HEK293 (cell line): ENCODE measurements around the gene ZNF609.

Source experiments
- CTCF ChIA-PET: fragments of 350-600 bp; formaldehyde crosslinking; extraction: SDS; loops from one replicate; lab custom pipeline; 2021; ENCODE audit warnings: antibody characterized with exemption; lab: Yijun Ruan, JAX
- POLR2A ChIA-PET: fragments of 300-600 bp; formaldehyde crosslinking; extraction: SDS; loops from one replicate; lab custom pipeline; 2020; ENCODE audit warnings: antibody characterized with exemption, inconsistent platforms; lab: Yijun Ruan, JAX
- H3K27ac ChIP-seq: fragments of 200-500 bp; sonication (Bioruptor generic); 2 replicates; pipeline ENCODE4 v1.5.1; 2014; ENCODE audit warnings: low read depth, low read length, control low read depth, inconsistent platforms; ENCODE audit errors: extremely low read depth
- H3K36me3 ChIP-seq, 2 experiments: fragments of 200-500 bp in 1 of 2; sonication (Bioruptor generic) in 1 of 2; 1 replicate in 1 of 2; 2 replicates in 1 of 2; pipeline ENCODE4 v1.5.1; 2014 to 2017; ENCODE audit warnings: inconsistent platforms in 2 of 2, low read length in 2 of 2; ENCODE audit not compliant: control insufficient read depth in 2 of 2, insufficient read depth in 1 of 2
- H3K4me1 ChIP-seq: fragments of 200-500 bp; sonication (Bioruptor generic); 2 replicates; pipeline ENCODE4 v1.5.1; 2014; ENCODE audit warnings: mild to moderate bottlenecking, low read length, inconsistent platforms; ENCODE audit not compliant: control insufficient read depth, insufficient read depth
- H3K4me3 ChIP-seq: 2 replicates; pipeline ENCODE4 v1.5.1; 2011; ENCODE audit warnings: low read depth, mild to moderate bottlenecking, control low read depth, low read length, moderate library complexity
- H3K9me3 ChIP-seq: fragments of 200-500 bp; sonication (Bioruptor generic); 2 replicates; pipeline ENCODE4 v1.5.1; 2014; ENCODE audit warnings: low read depth, low read length, inconsistent platforms; ENCODE audit not compliant: control insufficient read depth, insufficient read depth
- KLF8 ChIP-seq: fragments of 450-650 bp; formaldehyde crosslinking; IDR thresholded peaks from 2 replicates; pipeline ENCODE4 v1.5.1; 2016; ENCODE audit warnings: missing biosample characterization, missing genetic modification characterization
- MEIS1 ChIP-seq: sonication (generic); formaldehyde crosslinking; IDR thresholded peaks from 2 replicates; pipeline ENCODE4 v1.8.1; 2022; ENCODE audit warnings: missing genetic modification reagents, mild to moderate bottlenecking, borderline replicate concordance
- SCRT1 ChIP-seq: fragments of 450-650 bp; formaldehyde crosslinking; IDR thresholded peaks from 2 replicates; pipeline ENCODE4 v1.5.1; 2016; ENCODE audit warnings: missing biosample characterization, missing genetic modification characterization, borderline replicate concordance
- YY1 ChIP-seq: fragments of 450-650 bp; formaldehyde crosslinking; IDR thresholded peaks from 2 replicates; pipeline ENCODE4 v1.5.1; 2018; ENCODE audit warnings: missing biosample characterization, missing genetic modification characterization
- ZBTB20 ChIP-seq: fragments of 450-650 bp; formaldehyde crosslinking; IDR thresholded peaks from 2 replicates; pipeline ENCODE4 v1.5.1; 2016; ENCODE audit warnings: missing biosample characterization, missing genetic modification characterization
- ZFP69B ChIP-seq: fragments of 450-650 bp; formaldehyde crosslinking; IDR thresholded peaks from 2 replicates; pipeline ENCODE4 v1.5.1; 2016; ENCODE audit warnings: missing biosample characterization, missing genetic modification characterization
- ZIC2 ChIP-seq: fragments of 450-650 bp; formaldehyde crosslinking; IDR thresholded peaks from 2 replicates; pipeline ENCODE4 v1.5.1; 2016; ENCODE audit warnings: missing biosample characterization, missing genetic modification characterization
- ZNF140 ChIP-seq: fragments of 450-650 bp; formaldehyde crosslinking; IDR thresholded peaks from 2 replicates; pipeline ENCODE4 v1.5.1; 2016; ENCODE audit warnings: missing biosample characterization, missing genetic modification characterization
- ZNF24 ChIP-seq: fragments of 450-650 bp; formaldehyde crosslinking; IDR thresholded peaks from 2 replicates; pipeline ENCODE4 v1.5.1; 2016; ENCODE audit warnings: missing biosample characterization, missing genetic modification characterization
- ZNF266 ChIP-seq: fragments of 450-650 bp; formaldehyde crosslinking; IDR thresholded peaks from 2 replicates; pipeline ENCODE4 v1.5.1; 2016; ENCODE audit warnings: missing biosample characterization, missing genetic modification characterization, low read depth
- ZNF274 ChIP-seq, 2 experiments: fragments of 200-500 bp in 1 of 2; fragments of 450-650 bp in 1 of 2; sonication (Bioruptor generic) in 1 of 2; formaldehyde crosslinking in 1 of 2; IDR thresholded peaks; 2 replicates each; pipeline versions ENCODE4 v1.5.1 to v1.6.1; 2014 to 2016; ENCODE audit warnings: borderline replicate concordance in 1 of 2, inconsistent platforms in 1 of 2, low read length in 1 of 2, missing biosample characterization in 1 of 2, missing genetic modification characterization in 1 of 2
- ZNF354C ChIP-seq: fragments of 450-650 bp; formaldehyde crosslinking; IDR thresholded peaks from 2 replicates; pipeline ENCODE4 v1.5.1; 2016; ENCODE audit warnings: missing biosample characterization, missing genetic modification characterization, low read depth, borderline replicate concordance
- ZNF473 ChIP-seq: fragments of 450-650 bp; formaldehyde crosslinking; IDR thresholded peaks from 2 replicates; pipeline ENCODE4 v1.5.1; 2017; ENCODE audit warnings: missing biosample characterization, missing genetic modification characterization
- ZNF514 ChIP-seq: fragments of 450-650 bp; formaldehyde crosslinking; IDR thresholded peaks from 2 replicates; pipeline ENCODE4 v1.5.1; 2016; ENCODE audit warnings: missing biosample characterization, missing genetic modification characterization
- ZNF544 ChIP-seq: fragments of 450-650 bp; formaldehyde crosslinking; IDR thresholded peaks from 2 replicates; pipeline ENCODE4 v1.5.0; 2017; ENCODE audit warnings: missing biosample characterization, missing genetic modification characterization
- ZNF555 ChIP-seq: fragments of 450-650 bp; formaldehyde crosslinking; conservative IDR thresholded peaks from 2 replicates; pipeline ENCODE4 v1.5.1; 2017; ENCODE audit warnings: missing biosample characterization, mild to moderate bottlenecking, missing genetic modification characterization, inconsistent platforms
- ZNF560 ChIP-seq: fragments of 450-650 bp; formaldehyde crosslinking; IDR thresholded peaks from 2 replicates; pipeline ENCODE4 v1.5.1; 2017; ENCODE audit warnings: missing biosample characterization, missing genetic modification characterization, borderline replicate concordance
- ZNF610 ChIP-seq: fragments of 450-650 bp; formaldehyde crosslinking; IDR thresholded peaks from 2 replicates; pipeline ENCODE4 v1.5.1; 2016; ENCODE audit warnings: missing biosample characterization, missing genetic modification characterization, borderline replicate concordance
- ZNF791 ChIP-seq: fragments of 450-650 bp; formaldehyde crosslinking; IDR thresholded peaks from 2 replicates; pipeline ENCODE4 v1.5.1; 2016; ENCODE audit warnings: missing biosample characterization, missing genetic modification characterization
- ZSCAN30 ChIP-seq: fragments of 450-650 bp; IDR thresholded peaks from 2 replicates; pipeline ENCODE4 v1.5.1; 2018; ENCODE audit warnings: missing biosample characterization, mild to moderate bottlenecking, missing genetic modification characterization, moderate library complexity
- TF ChIP-seq, protein P1 (sequence below): fragments of 450-650 bp; formaldehyde crosslinking; conservative IDR thresholded peaks from 2 replicates; pipeline ENCODE4 v1.5.1; 2016; ENCODE audit warnings: low read depth, missing biosample characterization, missing genetic modification characterization
- TF ChIP-seq, protein P2 (sequence below): fragments of 450-650 bp; formaldehyde crosslinking; IDR thresholded peaks from 2 replicates; pipeline ENCODE4 v1.5.0; 2017; ENCODE audit warnings: missing biosample characterization, missing genetic modification characterization, borderline replicate concordance
- TF ChIP-seq, protein P3 (sequence below): fragments of 450-650 bp; formaldehyde crosslinking; IDR thresholded peaks from 2 replicates; pipeline ENCODE4 v1.5.1; 2016; ENCODE audit warnings: missing biosample characterization, missing genetic modification characterization

The ZNF609 gene

DNA sequence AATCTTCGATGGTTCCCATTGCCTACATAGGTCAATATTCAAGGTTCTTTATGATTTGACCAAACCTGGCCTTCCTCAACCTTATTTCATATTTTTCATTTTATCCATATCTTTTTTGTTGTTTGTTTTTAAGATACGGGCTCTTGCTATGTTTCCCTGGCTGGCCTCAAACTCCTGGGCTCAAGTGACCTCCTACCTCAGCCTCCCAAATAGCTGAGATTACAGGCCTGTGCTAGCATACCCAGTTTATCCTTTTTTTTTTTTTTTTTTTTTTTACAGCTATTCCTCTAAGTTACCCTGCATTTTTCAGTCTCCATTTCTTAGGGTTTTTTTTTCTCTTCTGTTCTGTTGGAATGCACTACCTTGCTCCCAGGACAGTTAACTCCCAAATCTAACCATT, 14.5 kb downstream of the ZNF609 start (continued):
- TF ChIP-seq ZSCAN30 (tag by site-specific recombination): no peak

DNA sequence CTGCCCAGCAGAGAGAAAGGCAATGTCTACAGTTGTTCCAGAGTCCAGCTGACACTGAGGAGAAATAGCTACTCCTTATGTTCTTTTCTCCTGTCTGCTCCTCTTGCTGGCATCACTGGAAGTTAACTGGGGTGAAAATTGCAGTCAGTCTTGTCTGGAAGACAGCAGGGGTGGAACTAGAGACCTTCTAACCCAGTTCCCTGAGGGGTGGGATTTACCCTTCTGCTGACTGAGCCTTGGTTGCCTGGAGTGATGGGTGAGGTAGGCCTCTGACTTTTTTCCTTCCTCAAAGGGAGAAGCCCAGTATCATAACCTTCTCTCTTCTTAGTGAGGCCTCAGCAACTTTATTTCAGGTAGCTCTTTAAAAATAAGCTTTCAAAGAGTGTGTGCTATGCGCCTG, 16.2 kb downstream of the ZNF609 start:
- Histone ChIP-seq H3K36me3 (no peaks in the 10 kb centered on the region; a peak in 1 of 3 replicates), H3K27ac (0 out of 2 replicates have a peak overlapping the region, but pooled peaks have one; percentile 16), H3K4me1 (no peaks in the 10 kb centered on the region), H3K9me3 (no peaks in the 10 kb centered on the region), H3K4me3 (no peak overlapping the region)
- TF ChIP-seq, protein P1, sequence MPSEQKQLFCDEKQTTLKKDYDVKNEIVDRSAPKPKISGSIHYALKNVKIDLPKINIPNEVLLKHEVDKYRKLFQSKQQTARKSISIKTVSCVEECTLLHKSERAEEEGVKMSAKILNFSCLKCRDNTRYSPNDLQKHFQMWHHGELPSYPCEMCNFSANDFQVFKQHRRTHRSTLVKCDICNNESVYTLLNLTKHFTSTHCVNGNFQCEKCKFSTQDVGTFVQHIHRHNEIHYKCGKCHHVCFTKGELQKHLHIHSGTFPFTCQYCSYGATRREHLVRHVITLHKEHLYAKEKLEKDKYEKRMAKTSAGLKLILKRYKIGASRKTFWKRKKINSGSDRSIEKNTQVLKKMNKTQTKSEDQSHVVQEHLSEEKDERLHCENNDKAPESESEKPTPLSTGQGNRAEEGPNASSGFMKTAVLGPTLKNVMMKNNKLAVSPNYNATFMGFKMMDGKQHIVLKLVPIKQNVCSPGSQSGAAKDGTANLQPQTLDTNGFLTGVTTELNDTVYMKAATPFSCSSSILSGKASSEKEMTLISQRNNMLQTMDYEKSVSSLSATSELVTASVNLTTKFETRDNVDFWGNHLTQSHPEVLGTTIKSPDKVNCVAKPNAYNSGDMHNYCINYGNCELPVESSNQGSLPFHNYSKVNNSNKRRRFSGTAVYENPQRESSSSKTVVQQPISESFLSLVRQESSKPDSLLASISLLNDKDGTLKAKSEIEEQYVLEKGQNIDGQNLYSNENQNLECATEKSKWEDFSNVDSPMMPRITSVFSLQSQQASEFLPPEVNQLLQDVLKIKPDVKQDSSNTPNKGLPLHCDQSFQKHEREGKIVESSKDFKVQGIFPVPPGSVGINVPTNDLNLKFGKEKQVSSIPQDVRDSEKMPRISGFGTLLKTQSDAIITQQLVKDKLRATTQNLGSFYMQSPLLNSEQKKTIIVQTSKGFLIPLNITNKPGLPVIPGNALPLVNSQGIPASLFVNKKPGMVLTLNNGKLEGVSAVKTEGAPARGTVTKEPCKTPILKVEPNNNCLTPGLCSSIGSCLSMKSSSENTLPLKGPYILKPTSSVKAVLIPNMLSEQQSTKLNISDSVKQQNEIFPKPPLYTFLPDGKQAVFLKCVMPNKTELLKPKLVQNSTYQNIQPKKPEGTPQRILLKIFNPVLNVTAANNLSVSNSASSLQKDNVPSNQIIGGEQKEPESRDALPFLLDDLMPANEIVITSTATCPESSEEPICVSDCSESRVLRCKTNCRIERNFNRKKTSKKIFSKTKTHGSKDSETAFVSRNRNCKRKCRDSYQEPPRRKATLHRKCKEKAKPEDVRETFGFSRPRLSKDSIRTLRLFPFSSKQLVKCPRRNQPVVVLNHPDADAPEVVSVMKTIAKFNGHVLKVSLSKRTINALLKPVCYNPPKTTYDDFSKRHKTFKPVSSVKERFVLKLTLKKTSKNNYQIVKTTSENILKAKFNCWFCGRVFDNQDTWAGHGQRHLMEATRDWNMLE (tag by site-specific recombination): no peak
- TF ChIP-seq ZIC2: peak; percentile 54
- ChIA-PET CTCF (no interaction called here), POLR2A (interaction anchor here (0.7 kb wide), 1 partner anchor 316 kb away, joined by 8 read pairs; no protein-coding TSS in a partner anchor)

DNA sequence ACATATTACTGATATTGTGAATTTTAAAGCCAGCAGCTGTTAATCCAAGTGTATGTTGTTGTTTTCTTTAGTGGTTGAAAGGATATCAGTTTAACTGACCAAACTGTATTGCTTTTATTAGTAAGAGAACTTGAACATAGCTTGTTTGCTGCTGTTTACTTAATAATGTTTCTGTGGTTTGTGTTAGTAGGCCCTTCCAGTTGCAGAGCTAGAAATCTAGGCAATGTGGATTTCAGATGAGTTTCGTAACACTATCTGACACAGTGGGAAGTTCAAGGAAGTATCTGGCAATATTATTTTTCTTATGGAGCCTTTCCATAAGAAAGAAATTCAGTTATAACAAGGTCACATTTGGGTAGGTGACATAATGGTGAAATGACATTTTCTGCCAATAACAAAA, 18.5 kb downstream of the ZNF609 start:
- ChIA-PET POLR2A (no interaction called here), CTCF (interaction anchor here (0.5 to 0.6 kb wide), 2 partner anchors 101 to 652 kb away, joined by 3 read pairs; no protein-coding TSS in a partner anchor)
- H3K36me3 ChIP-seq: no peaks in the 10 kb centered on the region; a peak in 1 of 3 replicates

DNA sequence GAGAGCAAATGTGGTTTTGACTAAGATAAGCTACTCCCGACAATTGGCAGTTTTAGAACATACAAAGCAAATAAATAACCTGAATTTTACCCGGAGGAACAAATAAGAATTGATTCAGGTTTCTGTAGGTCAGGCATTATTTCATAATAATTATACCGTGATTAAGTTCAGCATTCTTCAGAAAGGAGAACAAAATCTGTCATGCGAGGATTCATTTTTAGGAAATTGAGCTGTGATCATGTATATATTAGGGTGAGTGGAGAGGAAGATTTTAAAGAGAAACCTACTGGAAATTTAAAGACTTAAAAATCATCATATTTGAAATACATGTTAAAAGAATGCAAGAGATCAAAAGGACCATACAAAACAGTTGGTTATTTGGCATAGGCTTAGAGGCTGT, 20.5 kb downstream of the ZNF609 start:
- CTCF ChIA-PET: interaction anchor here (0.7 kb wide), 1 partner anchor 17 kb away, joined by 4 read pairs; no protein-coding TSS in a partner anchor
- H3K27ac ChIP-seq: no peak overlapping the region
- no peaks in the 10 kb centered on the region for H3K4me1 ChIP-seq
- POLR2A ChIA-PET: interaction anchor here (0.7 kb wide), 1 partner anchor 24 kb away, joined by 4 read pairs; no protein-coding TSS in a partner anchor
- no peaks in the 10 kb centered on the region; a peak in 1 of 3 replicates for H3K36me3 ChIP-seq
- no peaks in the 10 kb centered on the region for H3K9me3 ChIP-seq
- H3K4me3 ChIP-seq: no peak overlapping the region
- TF ChIP-seq ZNF354C (tag by site-specific recombination) (no peak), ZNF560 (no peak), ZNF514 (no peak), SCRT1 (tag by site-specific recombination) (no peak), ZFP69B (no peak), YY1 (tag by site-specific recombination) (no peak), ZBTB20 (tag by site-specific recombination) (no peak), ZNF555 (tag by site-specific recombination) (no peak), ZNF544 (tag by site-specific recombination) (no peak), ZNF140 (tag by site-specific recombination) (no peak), ZNF610 (tag by site-specific recombination) (no peak), ZNF473 (tag by site-specific recombination) (no peak)
- TF ChIP-seq, protein P2, sequence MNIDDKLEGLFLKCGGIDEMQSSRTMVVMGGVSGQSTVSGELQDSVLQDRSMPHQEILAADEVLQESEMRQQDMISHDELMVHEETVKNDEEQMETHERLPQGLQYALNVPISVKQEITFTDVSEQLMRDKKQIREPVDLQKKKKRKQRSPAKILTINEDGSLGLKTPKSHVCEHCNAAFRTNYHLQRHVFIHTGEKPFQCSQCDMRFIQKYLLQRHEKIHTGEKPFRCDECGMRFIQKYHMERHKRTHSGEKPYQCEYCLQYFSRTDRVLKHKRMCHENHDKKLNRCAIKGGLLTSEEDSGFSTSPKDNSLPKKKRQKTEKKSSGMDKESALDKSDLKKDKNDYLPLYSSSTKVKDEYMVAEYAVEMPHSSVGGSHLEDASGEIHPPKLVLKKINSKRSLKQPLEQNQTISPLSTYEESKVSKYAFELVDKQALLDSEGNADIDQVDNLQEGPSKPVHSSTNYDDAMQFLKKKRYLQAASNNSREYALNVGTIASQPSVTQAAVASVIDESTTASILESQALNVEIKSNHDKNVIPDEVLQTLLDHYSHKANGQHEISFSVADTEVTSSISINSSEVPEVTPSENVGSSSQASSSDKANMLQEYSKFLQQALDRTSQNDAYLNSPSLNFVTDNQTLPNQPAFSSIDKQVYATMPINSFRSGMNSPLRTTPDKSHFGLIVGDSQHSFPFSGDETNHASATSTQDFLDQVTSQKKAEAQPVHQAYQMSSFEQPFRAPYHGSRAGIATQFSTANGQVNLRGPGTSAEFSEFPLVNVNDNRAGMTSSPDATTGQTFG (tag by site-specific recombination): no peak
- TF ChIP-seq, protein P3, sequence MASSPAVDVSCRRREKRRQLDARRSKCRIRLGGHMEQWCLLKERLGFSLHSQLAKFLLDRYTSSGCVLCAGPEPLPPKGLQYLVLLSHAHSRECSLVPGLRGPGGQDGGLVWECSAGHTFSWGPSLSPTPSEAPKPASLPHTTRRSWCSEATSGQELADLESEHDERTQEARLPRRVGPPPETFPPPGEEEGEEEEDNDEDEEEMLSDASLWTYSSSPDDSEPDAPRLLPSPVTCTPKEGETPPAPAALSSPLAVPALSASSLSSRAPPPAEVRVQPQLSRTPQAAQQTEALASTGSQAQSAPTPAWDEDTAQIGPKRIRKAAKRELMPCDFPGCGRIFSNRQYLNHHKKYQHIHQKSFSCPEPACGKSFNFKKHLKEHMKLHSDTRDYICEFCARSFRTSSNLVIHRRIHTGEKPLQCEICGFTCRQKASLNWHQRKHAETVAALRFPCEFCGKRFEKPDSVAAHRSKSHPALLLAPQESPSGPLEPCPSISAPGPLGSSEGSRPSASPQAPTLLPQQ (tag by site-specific recombination): no peak

More for the DNA sequence above, 18.5 kb downstream of the ZNF609 start:
- TF ChIP-seq ZNF266 (tag by site-specific recombination) (no peak), ZNF791 (tag by site-specific recombination) (no peak), KLF8 (no peak), ZNF24 (tag by site-specific recombination) (no peak), ZNF274 (IDR thresholded peaks at IDR 0.05; ENCODE audit: low read length) (no peak), ZNF274 (tag by site-specific recombination; IDR thresholded peaks at IDR 0.05; ENCODE audit: borderline replicate concordance) (no peak), MEIS1 (no peak)
- no peaks in the 10 kb centered on the region for H3K9me3 ChIP-seq
- H3K4me3 ChIP-seq: no peak overlapping the region
- H3K27ac ChIP-seq: no peak overlapping the region
- H3K4me1 ChIP-seq: no peaks in the 10 kb centered on the region
